ENCODE data around the gene ATP6V1A. TPM values are rescaled to one million over a fixed set of nuclear protein-coding genes. Genes with fewer than 3 reads are reported as not detected.

Gene ATP6V1A
- total and polyA plus RNA-seq, 2 of the 13 experiments (the other 11 are each of a cell fraction or from before 2014, with no cell fraction given), result 23.4 to 95.1 TPM

DNA sequence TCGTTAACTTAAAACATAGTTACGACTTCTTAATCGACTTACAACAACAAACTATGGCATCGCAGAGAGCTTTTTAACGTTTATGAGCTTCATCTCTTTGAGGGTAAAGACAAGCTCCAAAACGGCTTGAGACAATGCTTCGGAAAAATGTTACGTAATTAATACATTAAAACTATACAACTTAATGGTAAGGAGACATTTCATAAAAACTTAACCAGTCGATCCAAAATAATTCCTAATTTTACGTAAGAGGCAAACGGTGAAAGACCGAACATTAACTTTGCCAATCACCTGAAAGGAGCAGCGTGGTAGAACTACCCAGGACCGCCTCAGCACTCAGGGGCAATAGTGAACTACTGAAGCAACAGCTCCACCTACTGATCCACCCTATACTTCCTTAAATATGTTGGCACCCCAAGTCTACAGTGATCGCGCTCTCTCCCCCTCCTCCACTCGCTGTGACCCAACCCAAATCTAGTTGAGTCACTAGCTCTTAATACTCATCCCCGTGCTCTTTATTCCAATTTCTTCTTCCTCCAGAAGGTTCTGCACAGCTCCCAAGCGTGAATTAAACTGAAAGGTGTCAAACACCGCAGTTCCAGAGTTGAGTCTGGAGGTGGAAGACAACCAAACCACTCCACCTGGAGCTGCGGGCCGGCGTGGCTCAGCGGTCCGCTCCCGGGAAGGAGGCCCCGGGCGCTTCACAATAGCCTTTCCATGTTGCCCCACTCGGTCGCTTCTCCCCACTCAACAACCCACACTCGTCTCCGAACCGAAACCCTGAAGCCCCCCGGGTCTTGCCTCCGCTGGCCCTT, 1.7 kb upstream of the ATP6V1A start (continued):
- TF ChIP-seq, protein P1, sequence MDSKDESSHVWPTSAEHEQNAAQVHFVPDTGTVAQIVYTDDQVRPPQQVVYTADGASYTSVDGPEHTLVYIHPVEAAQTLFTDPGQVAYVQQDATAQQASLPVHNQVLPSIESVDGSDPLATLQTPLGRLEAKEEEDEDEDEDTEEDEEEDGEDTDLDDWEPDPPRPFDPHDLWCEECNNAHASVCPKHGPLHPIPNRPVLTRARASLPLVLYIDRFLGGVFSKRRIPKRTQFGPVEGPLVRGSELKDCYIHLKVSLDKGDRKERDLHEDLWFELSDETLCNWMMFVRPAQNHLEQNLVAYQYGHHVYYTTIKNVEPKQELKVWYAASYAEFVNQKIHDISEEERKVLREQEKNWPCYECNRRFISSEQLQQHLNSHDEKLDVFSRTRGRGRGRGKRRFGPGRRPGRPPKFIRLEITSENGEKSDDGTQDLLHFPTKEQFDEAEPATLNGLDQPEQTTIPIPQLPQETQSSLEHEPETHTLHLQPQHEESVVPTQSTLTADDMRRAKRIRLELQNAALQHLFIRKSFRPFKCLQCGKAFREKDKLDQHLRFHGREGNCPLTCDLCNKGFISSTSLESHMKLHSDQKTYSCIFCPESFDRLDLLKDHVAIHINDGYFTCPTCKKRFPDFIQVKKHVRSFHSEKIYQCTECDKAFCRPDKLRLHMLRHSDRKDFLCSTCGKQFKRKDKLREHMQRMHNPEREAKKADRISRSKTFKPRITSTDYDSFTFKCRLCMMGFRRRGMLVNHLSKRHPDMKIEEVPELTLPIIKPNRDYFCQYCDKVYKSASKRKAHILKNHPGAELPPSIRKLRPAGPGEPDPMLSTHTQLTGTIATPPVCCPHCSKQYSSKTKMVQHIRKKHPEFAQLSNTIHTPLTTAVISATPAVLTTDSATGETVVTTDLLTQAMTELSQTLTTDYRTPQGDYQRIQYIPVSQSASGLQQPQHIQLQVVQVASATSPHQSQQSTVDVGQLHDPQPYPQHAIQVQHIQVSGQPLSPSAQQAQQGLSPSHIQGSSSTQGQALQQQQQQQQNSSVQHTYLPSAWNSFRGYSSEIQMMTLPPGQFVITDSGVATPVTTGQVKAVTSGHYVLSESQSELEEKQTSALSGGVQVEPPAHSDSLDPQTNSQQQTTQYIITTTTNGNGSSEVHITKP (CRISPR knock-in tag; IDR thresholded peaks at IDR 0.05; ENCODE audit: low read depth), result 0 out of 2 replicates have a peak, but pooled peaks have one; percentile 51
- TF ChIP-seq NFE2 (CRISPR knock-in tag; IDR thresholded peaks at IDR 0.05) (no peak), U2AF2 (IDR thresholded peaks at IDR 0.05; ENCODE audit: low read depth, low read length) (no peak), MAF1 (CRISPR knock-in tag; IDR thresholded peaks at IDR 0.05; ENCODE audit: borderline replicate concordance) (0 out of 2 replicates have a peak, but pooled peaks have one; percentile 17), ZFY (CRISPR knock-in tag; IDR thresholded peaks at IDR 0.05) (no peak), CBX2 (IDR thresholded peaks at IDR 0.05; ENCODE audit: low read depth, low read length) (no peak), CBX2 (CRISPR knock-in tag; IDR thresholded peaks at IDR 0.05; ENCODE audit: low read depth) (no peak), ZSCAN20 (CRISPR knock-in tag; IDR thresholded peaks at IDR 0.05; ENCODE audit: borderline replicate concordance) (no peak), RBFOX2 (IDR thresholded peaks at IDR 0.05; ENCODE audit: low read depth, low read length) (no peak), ZNF329 (CRISPR knock-in tag; IDR thresholded peaks at IDR 0.05; ENCODE audit: low read depth) (no peak), SMARCC2 (IDR thresholded peaks at IDR 0.05) (no peak), ELF3 (CRISPR knock-in tag; IDR thresholded peaks at IDR 0.05) (peak; percentile 85), ARNT2 (CRISPR knock-in tag; IDR thresholded peaks at IDR 0.05; ENCODE audit: low read depth) (no peak), PCBP1 (IDR thresholded peaks at IDR 0.05; ENCODE audit: borderline replicate concordance, low read depth, low read length) (peak; percentile 33; the same call in 1 of the 2 replicates)
- TF ChIP-seq, protein P2, sequence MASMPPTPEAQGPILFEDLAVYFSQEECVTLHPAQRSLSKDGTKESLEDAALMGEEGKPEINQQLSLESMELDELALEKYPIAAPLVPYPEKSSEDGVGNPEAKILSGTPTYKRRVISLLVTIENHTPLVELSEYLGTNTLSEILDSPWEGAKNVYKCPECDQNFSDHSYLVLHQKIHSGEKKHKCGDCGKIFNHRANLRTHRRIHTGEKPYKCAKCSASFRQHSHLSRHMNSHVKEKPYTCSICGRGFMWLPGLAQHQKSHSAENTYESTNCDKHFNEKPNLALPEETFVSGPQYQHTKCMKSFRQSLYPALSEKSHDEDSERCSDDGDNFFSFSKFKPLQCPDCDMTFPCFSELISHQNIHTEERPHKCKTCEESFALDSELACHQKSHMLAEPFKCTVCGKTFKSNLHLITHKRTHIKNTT (CRISPR knock-in tag; IDR thresholded peaks at IDR 0.05), result no peak
- TF ChIP-seq, protein P3, sequence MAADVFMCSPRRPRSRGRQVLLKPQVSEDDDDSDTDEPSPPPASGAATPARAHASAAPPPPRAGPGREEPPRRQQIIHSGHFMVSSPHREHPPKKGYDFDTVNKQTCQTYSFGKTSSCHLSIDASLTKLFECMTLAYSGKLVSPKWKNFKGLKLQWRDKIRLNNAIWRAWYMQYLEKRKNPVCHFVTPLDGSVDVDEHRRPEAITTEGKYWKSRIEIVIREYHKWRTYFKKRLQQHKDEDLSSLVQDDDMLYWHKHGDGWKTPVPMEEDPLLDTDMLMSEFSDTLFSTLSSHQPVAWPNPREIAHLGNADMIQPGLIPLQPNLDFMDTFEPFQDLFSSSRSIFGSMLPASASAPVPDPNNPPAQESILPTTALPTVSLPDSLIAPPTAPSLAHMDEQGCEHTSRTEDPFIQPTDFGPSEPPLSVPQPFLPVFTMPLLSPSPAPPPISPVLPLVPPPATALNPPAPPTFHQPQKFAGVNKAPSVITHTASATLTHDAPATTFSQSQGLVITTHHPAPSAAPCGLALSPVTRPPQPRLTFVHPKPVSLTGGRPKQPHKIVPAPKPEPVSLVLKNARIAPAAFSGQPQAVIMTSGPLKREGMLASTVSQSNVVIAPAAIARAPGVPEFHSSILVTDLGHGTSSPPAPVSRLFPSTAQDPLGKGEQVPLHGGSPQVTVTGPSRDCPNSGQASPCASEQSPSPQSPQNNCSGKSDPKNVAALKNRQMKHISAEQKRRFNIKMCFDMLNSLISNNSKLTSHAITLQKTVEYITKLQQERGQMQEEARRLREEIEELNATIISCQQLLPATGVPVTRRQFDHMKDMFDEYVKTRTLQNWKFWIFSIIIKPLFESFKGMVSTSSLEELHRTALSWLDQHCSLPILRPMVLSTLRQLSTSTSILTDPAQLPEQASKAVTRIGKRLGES (CRISPR knock-in tag; IDR thresholded peaks at IDR 0.05; ENCODE audit: borderline replicate concordance), result no peak
- TF ChIP-seq, protein P4, sequence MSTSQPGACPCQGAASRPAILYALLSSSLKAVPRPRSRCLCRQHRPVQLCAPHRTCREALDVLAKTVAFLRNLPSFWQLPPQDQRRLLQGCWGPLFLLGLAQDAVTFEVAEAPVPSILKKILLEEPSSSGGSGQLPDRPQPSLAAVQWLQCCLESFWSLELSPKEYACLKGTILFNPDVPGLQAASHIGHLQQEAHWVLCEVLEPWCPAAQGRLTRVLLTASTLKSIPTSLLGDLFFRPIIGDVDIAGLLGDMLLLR (CRISPR knock-in tag; IDR thresholded peaks at IDR 0.05), result no peak
- TF ChIP-seq, protein P5, sequence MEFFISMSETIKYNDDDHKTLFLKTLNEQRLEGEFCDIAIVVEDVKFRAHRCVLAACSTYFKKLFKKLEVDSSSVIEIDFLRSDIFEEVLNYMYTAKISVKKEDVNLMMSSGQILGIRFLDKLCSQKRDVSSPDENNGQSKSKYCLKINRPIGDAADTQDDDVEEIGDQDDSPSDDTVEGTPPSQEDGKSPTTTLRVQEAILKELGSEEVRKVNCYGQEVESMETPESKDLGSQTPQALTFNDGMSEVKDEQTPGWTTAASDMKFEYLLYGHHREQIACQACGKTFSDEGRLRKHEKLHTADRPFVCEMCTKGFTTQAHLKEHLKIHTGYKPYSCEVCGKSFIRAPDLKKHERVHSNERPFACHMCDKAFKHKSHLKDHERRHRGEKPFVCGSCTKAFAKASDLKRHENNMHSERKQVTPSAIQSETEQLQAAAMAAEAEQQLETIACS (CRISPR knock-in tag; IDR thresholded peaks at IDR 0.05), result no peak
